Erythroblast (primary cell): Measurements from ENCODE around the gene NBEAL2.

ENCODE experiments used
- DNase-seq, 2 experiments: peaks; one replicate each; lab custom pipeline; 2025; lab: John Stamatoyannopoulos, UW
- GATA1 ChIP-seq: IDR thresholded peaks from 2 replicates; pipeline ENCODE4 v1.6.1; 2011; ENCODE audit warnings: low read depth, mild to moderate bottlenecking, control low read depth, low read length, moderate library complexity
- POLR2A ChIP-seq: IDR thresholded peaks from 2 replicates; pipeline ENCODE4 v1.6.1; 2011; ENCODE audit warnings: mild to moderate bottlenecking, low read length

The NBEAL2 gene

DNA sequence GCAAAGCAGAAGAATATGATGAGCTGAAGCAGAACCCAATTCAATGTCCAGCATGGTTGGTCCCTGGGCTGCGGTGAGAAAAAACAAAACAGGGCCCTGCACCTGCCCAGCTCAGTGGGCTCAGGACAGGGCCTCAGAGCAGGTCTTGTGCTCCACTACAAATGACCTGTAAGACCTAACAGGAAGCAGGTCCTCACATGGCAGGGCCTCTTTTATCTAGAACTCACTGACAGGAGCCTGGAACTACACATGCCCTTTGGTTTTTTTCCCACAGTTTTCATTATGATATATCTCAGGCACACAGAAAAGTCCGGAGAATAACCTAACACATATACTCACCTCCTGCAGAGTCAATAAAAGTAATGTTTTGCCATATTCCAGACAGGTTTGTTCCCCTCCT is 41.3 kb upstream of the NBEAL2 start:
- TF ChIP-seq POLR2A, result no peak
- no peak for TF ChIP-seq GATA1
- DNase-seq, result no peak

DNA sequence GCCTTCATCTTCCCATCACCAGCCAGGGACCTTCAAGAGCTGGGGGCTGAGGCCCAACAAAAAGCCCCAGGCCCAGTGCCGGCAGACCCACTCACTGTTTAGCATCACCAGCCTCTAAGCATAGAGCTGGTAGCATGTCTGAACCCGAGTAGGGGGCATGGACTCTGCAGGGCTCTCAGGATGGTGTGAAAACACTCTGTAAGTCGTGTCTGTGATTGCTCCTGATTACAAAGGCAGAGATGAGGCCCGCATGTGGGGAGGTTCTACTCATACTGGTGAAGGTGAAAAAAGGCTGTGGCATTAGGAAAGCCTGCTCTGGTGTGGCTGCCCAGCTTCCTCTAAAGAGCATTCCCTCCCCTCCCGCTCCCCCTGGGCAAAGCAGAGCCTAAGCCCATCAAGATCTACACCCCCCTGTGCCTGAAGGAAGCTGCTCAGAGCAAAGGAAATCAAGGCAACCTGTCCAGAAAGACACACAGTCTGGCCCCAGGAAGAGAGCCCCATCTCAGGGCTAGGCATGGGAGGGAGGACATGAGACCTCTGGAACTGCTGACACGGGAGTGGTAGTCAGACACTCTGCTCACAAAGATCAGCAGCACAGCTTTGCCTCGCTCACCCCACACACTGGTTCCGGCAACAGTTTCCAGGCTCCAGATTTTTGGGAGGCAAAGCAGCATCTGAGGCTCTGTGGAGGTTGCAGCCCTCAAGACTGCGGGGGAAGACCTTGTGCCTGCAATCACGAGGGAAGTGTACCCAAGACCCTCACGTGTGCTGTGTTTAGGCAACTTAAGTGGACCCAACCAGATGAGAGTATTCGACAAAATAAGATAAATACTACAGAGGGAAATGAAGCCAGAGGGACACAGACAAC is 39.7 kb upstream of the NBEAL2 start:
- no peak for DNase-seq
- TF ChIP-seq POLR2A, result no peak
- no peak for TF ChIP-seq GATA1

DNA sequence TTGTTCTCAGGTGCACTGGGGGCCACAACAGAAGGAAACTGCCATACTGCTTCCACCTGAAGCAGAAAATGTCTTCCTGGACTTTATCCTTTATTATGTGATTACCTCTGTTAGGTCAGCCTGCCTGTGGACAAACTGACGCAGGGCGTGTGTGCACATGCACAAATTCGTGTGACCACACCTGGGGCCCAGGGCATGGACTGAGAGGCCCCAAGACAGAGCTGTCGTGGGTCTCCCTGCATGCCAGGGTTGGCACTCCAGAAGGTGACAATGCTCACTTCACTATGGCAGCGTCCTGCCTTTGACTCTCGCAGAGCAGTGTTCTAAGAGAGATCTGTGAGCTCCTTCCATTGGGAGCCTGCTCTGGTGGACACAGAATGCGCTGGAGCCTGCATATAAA is 37.4 kb upstream of the NBEAL2 start:
- no peak for DNase-seq
- no peak for TF ChIP-seq POLR2A
- no peak for TF ChIP-seq GATA1

DNA sequence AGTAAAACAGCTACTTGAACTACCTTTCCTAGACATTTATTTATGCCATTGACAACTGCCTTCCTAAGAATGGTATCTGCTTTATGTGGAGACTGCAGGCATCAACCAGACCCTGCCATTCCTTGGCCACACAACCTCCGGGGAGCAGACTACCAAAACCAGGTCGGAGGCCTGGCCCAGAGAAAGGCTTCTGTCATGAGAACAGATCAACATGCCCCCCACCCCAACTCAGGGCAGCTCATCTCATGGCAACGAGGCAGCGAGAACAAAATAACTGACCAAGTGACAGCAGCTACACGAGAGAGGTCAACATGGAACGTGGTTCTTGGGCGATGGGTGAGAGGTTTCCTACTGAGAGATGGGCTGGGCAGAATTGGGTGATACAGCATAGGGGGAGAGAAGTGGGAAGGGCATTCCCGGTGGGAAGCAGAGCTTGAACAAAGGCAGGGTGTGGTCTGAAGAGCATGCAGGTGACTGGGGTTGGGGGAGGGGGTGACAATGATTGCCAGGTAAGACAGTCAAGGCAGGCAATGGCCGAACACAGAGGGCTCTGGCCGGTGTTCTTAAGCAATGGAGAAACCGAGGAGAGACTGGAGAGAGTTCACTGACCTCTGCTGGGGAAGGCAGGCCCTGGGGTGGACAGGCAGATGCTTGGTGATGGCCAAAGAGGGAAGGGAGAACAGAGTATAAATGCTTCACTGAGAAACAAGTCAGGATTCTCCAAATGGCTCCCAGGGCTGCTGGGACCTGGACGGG is 36.8 kb upstream of the NBEAL2 start:
- DNase-seq, result no peak
- TF ChIP-seq GATA1 (no peak), POLR2A (no peak)

DNA sequence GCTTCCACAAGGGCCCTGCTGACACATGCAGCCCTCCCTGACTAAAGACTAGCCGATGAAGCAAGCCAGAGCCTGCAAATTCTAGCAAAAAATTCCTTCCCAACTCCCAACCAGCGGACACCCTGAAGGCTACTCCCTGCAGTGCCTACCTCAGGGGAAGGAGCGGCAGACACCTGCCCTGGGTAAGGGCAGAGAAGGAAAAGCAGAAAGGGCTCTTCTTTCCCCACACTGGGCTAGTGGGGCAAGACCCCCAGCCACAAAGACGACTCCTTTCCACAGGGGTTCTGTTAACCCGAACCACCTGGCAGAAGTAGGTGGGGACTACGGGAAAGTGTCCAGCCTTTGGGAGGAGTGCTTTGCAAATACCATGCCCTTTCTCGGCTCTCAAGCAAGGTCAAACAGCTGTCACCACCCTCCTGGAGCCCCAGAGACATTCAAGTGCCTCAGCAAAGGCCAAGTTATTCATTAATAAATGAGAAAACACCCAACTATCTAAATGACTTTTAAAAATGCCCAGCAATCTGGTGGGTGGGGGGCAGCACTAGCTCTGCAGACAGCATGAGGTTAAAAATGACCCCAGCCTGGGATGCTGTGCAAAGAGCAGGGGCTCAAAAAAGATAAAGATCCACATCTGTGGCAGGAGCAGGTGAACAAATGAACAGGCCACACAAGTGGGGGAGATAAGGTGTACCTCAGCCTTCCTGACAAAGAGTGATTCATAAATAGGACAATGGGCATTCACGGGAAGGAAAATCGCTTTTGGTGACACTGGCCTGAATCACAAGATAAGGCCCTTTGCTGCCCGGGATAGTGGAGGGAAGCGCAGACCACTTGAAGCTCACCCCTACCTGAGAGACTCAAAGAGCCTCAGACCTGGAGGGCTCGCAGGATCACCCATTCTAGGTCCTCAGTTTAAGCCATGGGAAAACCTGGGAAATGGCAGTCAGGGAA is 36.0 kb upstream of the NBEAL2 start:
- DNase-seq, result no peak
- no peak for TF ChIP-seq POLR2A
- TF ChIP-seq GATA1, result no peak

DNA sequence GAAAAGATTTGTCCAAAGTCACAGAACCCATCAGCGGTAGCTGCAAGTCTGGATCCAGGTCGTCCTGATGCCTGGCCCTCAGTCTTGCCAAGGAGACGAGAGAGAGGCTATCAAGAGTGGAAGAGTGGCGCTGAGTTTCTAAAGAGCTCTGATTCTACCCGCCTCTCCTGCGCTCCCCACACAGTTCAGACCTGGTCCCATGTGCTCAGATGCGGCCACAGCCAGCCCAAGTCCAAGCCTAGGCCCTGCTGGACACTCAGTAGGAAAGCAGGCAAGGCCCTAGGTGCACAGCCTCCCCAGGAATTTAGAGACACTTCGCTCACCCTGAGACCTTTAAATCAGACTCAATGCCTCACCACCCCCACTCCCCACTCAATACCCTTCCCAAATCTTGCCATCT is 35.3 kb upstream of the NBEAL2 start:
- TF ChIP-seq GATA1 (no peak), POLR2A (no peak)
- DNase-seq, result no peak

DNA sequence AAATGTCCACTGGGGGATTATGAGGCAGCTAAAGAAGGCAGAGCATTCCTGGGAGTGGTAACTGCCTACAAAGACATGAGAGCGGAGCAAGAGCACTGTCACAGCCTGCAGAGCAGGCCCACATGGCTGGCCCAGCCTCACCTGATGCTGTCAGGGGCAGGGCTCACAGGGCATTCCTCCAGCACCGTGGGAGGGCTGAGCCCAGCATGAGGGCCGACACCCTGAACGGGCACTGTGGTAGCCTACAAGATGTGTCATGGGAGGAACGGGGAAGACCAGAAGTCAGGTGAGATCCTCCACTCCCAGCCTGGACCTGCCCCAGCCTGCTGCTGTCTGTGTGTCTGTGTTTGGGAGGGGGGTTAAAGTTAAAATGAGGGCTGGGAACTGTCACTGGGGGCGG is 33.0 kb upstream of the NBEAL2 start:
- DNase-seq, result no peak
- TF ChIP-seq GATA1, result no peak
- TF ChIP-seq POLR2A, result no peak

DNA sequence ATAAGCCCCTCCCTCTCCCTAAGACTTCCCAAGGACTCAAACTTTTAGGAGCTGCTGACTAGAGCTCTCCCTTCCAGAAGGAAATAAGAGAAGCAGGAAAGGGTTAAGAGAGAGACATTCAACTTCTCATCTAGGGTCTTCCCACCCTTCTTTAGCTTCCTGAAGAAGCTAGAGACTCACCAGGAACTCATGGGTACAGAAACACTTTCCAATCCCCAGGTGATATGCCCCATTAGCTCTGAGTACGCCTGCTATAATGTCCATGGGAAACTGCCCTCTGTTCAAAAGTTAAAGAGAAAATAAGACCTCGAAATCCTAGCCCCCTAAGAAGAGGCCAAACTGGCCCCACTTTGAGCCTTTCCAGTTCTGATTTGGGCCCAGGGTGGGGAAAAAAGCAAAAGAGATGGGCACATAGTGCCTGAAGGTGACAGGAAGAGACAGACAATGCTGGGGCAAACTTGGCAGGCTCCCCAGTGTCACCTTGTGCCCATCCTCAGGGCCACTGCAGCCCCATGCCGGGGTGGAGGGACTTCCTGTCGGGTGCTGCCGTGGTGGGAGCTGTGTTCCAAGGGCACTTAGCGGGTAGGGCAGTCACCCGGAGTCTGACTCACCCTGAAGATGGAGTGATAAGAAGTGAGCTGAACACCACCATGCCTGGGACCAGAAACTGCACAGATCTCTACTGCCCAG is 32.5 kb upstream of the NBEAL2 start:
- DNase-seq, result peak; percentile 82 to 87
- TF ChIP-seq GATA1, result peak; percentile 45
- peak; percentile 17 for TF ChIP-seq POLR2A

DNA sequence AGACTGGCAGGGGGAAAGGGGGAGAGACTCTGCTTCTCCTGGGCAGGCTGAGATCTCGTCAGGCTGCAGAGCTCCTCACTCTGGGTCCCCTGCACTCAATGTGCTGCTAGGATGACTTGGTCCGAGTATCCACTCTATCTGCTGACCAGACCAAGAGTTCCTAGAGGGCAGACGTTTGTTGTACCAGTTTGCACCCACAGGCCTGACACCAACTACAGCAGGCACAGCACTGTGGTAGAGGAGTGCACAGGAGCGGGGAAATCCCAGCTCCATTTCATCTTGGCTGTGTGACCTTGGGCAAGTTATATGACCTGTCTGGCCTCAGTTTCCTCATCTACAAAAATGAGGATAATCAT is 31.9 kb upstream of the NBEAL2 start:
- no peak for DNase-seq
- TF ChIP-seq GATA1 (peak; percentile 7), POLR2A (peak; percentile 0)

DNA sequence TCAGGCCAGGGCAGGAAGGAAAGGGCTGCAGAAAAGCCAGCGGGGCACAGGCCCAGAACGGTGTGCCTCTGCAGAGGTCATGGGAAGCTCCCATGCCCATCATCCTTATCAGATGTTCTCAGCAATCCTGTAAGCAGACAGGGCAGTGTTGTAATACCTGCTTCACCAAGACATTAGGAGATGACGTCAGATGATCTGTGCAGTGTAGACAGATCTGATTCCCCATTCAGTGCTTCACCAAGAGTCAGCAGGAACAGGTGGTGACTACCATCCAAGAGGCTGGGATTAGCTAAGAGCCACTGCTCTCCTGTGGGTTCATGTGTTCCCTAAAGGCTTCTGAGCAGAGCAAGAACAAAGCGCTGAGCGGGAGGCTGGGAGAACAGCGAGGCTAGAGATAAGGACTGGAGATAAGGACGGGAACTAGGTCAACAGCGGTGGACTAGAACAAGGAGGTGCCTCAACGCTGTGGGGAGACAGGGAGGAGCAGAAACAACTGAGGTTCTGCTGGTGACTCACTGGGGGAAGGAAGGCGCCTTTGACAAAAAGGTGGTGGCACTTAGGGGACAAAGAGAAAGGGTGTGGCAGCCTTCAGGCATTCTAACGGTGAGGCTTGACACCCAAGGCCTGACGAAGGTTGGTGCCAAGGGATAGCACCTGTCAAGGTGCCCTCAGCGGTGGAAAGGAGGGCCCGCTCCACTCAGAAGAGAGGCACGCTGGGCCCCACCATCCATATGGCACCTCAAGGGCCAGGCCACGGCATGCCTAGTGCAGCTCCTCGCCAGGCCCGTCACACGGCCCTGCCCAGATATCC is 31.3 kb upstream of the NBEAL2 start:
- DNase-seq, result peak; percentile 77 to 82
- TF ChIP-seq POLR2A, result peak; percentile 35
- TF ChIP-seq GATA1, result peak; percentile 66

DNA sequence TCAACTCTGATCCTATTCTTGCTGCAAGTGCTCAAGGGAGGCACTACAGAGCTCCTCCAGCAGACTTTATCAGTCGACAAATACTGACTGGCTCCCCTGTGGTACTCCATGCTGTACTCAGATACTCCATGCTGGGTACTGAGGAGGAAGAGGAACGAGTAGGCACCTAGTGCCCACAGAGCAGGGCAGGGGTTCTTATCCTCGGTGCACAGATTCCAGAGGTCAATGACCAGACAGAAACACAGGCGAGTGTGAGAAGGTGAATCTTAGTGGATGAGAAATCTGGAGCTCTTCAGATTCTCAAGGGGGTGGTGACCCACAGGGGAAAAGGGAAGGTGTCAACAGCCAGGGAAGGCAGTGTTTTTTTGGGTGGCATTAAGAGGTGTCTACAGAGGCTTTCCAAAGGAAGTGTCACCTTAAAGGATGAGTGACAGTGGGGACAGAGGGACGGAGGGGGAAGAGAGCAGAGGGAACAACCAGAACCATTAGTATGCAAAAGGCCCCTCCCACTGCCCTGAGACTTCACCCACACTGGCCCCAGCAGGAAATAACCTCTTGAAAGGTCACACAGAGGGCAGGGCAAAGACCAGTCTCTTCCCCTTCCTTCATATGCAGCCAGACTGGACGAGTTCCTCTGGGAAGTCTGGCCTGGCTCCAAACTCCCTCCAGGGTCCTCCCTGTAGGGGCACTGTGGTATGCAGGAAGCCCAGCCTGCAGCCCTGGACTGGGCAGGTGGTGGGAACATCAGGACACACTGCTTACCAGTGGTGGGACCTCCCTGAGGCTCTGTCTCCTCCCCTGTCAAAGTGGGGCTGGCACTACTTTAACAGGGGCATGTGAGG is 30.4 kb upstream of the NBEAL2 start:
- no peak for DNase-seq
- TF ChIP-seq POLR2A (no peak), GATA1 (no peak)

DNA sequence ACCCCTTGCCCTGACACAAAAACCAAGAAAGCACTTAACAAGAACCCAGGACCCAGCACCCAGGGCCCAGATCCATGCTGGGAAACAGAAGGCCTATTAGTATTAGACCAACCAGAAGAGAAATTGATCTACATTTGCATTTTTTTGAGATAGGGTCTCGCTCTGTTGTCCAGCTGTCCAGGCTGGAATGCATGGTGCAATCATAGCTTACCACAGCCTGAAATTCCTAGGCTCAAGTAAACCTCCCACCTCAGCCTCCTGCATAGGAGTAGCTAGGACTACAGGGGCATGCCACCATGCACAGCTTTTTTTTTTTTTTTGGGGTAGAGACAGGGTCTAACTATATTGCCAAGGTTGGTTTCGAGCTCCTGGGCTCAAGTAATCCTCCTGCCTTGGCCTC is 29.3 kb upstream of the NBEAL2 start:
- TF ChIP-seq GATA1 (no peak), POLR2A (no peak)
- DNase-seq, result no peak

DNA sequence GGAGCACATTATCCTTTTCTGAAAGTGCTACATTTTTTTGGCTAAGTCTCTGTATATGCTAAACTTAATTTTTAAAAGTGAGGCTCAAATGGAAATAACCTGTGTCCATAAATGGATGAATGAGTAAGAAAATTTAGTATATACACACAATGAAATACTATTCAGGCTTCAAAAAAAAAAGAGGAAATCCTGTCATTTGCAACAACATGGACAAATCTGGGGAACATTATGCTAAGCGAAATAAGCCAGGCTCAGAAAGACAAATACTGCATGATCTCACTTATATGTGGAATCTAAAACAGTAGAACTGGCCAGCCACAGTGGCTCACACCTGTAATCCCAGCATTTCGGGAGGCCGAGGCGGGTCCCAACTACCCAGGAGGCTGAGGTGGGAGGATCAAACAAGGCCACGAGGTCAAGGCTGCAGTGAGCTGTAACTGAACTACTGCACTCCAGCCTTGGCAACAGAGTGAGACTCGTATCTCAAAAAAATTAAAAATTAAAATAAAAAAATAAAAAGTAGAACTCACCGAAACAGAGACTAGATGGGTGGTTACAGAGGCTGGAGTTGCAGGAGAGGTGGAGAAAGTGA is 28.7 kb upstream of the NBEAL2 start:
- no peak for DNase-seq
- no peak for TF ChIP-seq POLR2A
- TF ChIP-seq GATA1, result no peak
